COR-L47 (cell line): ENCODE measurements around the gene FBF1.
A peak's percentile ranks its signal among the peaks of the same experiment; 100 is the strongest.
"Not testable (repeated sequence)": the region's sequence is repeated elsewhere in the genome, so short reads cannot be mapped to it uniquely, and the experiment has no call there.

ENCODE experiments used
- DNase-seq: peaks from one replicate; lab custom pipeline; 2025; lab: John Stamatoyannopoulos, UW

Gene FBF1

DNA sequence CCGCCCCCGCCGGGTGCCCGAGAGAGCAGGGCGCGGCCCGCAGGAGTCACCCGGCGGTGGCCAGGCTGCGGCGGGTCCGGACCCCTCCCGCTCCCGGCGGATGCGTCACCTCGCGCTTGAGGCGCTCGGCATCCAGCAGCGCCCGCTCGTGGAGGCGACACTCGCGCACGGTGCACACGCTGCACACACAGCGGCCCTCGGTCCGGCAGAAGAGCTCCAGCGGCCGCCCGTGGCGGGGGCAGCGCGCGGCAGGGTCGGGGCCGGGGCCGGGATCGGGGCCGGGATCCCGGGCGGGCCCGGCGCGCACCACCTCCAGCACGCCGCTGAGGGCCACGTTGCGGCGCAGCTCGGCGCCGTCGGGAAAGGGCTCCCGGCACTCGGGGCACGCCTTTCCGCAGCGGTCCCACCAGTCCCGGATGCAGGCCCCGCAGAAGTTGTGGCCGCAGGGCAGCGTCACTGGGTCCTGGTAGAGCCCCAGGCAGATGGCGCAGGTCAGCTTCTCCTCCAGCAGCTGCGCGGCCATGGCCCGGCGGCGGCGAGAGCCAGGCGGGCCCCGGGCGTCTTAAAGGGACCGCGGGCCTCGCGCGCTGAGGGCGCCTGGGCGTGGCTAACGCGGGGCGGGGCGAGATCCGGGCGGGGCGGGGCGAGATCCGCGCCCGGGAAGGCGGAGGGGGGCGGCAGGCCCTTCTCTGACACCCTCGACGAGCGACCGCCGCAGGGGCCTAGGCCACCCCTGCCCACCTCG lies 44.3 kb downstream of the FBF1 start, which contains the start of gene TRIM65:
Gene TRIM65, minus strand, starts transcription at position 537 of the 745 bp plus-strand sequence. Its CDS starts 14 bp downstream, at position 523.
- DNase-seq, result peak; percentile 60

DNA sequence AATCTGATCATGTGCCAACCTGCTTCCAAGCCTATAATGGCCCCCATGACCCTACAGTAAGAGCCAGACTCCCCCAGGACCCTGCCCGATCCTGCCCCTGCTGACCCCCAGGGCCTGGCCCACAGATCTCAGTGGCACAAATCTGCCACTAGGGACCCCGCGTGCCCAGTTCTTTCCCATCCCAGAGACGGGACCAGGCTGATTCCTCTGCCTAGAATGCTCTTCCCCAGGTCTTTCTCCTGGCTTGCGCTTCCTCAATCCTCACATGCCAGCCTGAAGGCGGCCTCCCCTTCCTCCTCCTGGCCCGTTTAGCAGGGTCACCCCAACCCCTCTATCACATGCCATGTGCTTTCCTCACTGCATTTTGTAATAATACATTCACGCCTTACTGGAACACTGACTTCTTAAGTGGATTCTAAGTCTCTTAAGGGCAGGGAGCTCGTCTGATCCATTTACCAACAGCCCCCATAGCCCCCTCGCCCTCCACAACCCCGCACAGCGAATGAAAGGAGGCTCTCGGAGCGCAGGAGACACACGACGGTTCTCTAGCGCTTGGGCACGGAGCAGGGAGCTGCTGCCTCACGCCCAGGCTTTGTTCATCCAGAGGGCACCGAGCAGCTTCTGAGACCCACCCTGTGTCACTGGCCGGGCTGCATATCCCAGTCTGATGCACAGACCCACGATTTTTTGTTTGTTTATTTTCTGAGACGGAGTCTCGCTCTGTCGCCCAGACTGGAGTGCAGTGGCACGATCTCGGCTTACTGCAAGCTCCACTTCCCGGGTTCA lies 45.3 kb downstream of the FBF1 start:
- peak; percentile 11 for DNase-seq

DNA sequence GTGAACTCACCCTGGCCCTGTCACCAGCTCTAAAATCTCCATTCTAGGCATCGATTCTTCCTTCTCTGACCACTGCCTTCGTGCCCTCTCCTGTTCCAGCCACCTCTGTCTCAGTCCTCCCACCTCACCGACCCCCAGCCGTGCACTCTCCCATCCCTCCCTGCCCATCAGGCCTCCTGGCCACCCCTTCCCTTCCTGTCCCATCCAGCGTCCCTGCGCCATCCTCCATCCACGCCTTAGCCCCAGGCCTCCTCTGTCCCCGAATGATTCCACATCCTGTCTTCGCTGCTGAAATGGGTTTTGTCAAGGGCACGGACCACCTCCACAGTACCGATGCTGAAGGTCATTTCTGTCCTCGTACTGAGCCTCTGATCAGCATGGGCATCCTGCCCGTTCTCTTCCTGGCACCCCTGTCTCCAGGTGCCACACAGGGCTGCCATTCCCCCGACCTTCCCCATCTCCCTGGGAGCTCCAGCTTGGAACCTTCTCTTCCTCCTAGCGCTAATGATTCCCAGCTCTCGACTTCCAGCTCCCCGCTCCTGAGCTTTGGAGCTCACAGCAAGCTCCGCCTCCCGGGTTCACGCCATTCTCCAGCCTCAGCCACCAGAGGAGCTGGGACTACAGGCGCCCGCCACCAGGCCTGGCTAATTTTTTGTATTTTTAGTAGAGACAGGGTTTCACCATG lies 46.7 kb downstream of the FBF1 start:
- DNase-seq, result no peak

- no peak for DNase-seq
Measured at GRCh38 chr17:75893305-75894048, 47.4 kb downstream of the FBF1 start.

- DNase-seq, result no peak
Measured at GRCh38 chr17:75892556-75893224, 48.2 kb downstream of the FBF1 start.

DNA sequence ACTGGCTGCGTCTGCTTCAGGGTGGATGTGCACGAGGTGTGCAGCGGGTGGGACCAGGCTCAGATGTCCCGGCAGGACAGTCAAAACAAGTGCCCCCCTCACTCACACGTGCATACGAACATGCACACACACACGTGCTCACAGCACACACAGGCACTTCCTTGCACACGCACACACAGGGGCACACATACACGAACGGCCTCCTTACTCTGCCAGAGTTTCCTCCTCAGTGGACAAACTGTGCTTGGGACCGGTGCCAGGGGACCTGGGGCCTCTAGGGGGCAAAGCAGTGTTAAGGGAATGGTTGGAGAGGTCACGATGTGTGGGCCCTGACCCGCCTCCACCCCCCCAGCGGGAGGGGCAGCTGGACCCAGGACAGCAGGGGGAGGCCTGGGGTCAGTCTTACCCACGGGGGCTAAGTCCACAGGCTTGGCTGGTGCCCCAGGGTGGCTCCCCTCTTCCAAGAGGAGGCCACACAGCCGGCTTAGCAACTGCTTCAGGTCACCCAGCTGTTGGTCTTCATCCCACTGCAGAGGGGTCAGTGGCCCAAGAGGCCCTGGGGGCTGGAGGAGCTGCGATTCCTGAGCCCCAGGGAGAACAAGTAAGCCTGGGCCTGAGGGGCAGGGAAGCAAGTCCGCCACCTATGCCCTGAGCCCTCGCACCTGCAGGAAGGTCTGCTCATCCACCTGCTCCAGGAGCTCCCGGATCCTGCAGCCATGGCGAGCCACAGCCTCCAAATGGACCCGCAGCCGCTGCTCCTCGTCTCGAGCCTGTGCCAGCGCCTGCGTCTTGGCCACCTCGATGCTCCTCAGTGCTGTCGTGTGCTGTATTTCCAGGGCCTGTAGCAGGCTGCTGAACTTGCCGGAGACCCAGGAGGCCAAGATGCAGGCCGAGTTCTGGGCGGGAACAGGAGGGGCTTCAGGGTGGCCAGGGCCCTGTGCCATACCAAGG lies 49.0 kb downstream of the FBF1 start:
- no peak for DNase-seq

DNA sequence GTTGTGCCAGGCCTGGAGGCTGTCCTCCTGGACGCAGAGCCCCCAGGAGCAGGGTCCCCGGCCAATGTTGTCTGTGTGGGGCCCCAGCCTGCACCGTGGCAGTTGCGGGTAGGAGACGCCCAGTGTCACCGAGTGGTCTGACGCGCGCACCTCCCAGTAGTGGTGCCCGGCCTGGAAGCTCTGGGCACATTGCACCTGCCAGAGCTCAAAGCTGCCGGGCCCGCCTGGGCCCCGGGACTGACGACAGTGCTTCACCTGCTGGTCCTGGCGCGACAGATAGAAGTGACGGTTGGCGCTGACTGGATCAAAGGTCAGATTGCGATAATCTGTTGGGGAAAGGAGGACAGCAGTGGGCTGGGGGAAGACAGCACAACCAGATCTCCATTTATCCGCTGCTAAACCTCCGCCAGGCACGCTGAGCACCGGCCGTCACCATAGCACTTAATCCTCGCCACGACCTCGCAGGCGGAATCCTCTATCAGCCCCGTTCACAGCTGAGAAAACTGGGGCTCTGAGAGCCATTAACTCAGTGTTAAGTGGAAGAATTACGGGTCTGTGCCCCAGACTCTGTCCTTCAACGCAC lies 49.7 kb downstream of the FBF1 start:
- no peak for DNase-seq

DNA sequence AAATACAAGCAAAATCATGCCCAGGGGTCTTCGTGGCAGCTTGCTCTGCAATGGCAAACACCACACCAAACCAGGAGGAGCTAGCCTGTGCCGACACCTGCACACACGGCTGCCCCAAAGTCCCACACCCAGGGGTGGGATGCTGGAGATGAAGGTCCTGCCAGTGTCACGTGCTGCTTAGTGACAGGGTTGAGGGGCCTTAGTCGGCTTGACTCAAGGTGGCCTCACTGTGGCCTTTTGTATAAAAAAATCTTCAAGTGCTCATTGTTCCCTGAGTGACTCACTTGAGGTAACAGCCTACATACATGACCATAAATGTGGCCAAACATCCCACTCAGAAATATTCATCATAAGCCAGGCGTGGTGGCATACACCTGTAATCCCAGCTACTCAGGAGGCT lies 51.4 kb downstream of the FBF1 start:
- no peak for DNase-seq

DNA sequence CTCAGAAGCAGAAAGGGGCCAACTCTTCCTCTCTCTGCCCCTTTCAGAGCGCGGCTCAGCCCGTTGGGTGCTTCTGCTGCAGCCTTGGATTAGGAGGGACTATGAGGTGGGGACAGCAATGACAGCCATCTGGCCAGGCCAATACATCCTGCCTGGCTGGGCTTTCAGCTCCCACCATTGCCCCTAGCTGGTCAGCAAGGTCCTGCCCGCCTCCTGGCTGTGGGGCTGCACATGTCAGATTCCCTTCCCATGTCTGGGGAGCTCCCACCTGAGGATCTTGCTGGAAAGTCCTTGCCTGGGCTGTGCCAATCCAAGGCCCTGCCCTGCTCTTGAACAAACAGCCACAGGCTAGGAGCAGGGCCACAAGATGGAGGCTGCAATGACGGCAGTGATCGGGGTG lies 52.4 kb downstream of the FBF1 start:
- DNase-seq, result no peak

DNA sequence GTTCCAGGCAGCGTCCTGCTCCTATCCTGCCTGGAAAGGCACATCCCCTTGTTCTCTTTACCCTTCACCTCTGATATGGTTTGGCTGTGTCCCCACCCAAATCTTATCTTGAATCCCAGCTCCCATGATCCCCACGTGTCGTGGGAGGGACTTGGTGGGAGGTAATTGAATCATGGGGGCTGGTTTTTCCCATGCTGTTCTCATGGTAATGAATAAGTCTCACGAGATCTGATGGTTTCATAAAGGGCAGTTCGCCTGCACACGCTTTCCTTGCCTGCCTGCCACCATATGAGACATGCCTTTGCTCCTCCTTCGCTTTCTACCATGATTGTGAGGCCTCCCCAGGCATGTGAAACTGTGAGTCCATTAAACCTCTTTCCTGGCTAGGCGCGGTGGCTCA lies 55.0 kb downstream of the FBF1 start:
- DNase-seq, result not testable (repeated sequence)

DNA sequence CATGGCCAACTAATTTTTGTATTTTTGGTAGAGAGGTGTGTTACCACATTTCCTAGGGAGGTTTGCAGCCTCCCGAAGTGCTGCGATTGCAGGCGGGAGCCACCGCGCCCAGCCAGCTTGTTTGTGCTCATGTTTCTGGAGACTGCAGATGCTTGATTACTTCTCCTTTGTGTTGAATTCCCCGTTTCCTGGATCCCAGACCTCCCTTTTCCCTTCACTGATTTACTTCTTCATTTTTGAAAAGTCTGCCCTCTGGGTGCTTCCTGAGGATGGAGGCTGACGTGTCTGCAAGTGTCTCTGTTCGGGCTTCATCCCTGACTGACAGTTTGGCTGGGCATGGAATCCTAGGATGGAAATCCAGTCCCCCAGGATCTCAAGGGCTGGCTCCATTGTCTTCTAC lies 55.4 kb downstream of the FBF1 start:
- no peak for DNase-seq

DNA sequence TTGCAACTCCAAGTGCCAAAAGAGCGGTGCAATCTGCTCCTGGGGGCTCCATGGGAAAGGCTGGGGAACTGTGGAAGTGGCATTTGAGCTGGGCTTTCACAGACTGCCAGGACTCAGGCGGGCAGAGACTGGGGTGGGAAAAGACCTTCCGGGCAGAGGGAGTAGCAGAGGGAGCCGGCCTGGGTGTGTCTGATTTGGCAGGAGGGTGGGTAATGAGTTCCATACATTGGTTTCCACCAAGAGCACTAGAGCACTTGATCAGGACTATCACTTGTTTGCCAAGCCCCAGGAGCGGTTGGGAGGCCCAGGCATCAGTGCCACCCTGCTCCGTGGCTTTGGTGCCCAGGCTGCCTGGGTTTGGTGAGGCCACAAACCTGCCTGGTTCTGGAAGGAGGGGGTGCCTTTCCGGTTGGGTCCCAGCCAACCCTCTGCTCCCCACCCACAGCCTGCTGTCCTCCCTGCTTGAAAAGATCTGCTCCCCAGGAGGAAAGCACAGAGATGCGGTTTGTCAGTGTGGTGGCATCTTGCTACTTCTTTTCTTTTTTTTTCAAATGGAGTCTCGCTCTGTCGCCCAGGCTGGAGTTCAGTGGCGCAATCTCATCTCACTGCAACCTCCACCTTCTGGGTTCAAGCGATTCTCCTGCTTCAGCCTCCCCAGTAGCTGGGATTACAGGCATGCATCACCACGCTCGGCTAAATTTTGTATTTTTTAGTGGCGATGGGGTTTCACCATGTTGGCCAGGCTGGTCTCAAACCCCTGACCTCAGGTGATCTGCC lies 59.0 kb downstream of the FBF1 start:
- no peak for DNase-seq

GRCh38 chr17:75880266-75880665 lies 60.6 kb downstream of the FBF1 start:
- no peak for DNase-seq

DNA sequence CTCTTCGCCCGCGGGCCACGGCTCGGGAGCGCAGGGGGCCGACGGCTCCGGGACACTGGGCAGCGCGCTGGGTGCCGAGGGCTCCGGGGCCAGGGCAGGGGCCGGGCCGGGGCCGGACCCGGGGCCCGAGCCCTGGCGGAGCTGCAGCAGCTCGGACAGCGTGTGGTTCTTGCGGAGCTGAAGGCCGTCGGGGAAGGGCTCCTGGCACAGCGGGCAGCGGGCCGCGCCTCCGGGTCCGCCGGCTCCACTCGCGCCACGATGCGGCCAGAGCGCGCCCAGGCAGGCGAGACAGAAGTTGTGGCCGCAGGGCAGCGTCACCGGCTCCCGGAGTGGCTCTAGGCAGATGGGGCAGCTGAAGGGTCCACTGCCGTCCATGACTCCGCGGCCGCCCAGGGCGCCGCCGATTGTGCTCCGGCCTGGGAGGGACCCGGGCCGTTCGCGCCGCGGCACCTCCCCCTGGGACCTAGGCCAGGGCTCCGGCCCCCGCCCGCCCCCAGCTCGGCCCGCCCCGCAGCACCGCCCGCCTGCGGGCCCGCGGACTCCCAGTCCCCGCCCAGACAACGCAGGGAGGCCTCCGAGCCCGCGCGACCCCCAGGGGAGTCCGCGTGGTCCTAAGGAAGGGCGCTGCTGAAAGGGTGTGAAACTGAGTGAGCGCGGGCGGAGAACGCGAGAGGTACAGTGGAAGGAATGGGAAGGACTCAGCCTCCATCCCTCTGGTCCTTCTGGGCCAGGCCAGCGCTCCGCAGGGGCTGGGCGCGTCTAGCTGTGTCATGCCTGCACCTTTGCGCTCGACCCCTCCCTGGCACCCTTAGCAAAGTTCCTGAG lies 62.5 kb downstream of the FBF1 start, which contains the start of gene TRIM47:
Gene TRIM47, minus strand, starts transcription at position 408 of the 825 bp plus-strand sequence. Its CDS starts 33 bp downstream, at position 375.
- DNase-seq, result peak; percentile 77

DNA sequence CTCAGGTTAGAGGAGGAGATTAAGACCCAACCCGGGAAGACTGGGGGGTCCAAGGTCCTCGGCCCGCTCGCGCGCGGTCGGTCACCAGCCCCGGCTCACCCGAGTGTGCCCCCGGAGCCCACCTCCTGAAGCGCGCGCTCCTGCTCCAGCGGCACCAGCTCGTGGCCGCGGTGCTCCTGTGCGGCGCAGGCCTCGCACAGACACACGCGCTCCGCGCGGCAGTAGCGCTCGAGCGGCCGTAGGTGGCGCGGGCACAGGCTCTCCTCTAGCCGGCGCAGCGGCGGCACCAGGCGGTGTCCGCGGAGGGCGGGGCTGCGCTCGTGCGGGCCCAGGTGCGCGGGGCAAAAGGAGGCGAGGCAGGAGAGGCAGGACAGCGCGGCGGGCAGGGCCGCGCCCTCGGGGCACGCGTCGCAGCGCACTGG lies 63.1 kb downstream of the FBF1 start:
- peak; percentile 73 for DNase-seq

GRCh38 chr17:75876938-75877751 lies 63.7 kb downstream of the FBF1 start:
- peak; percentile 24 for DNase-seq
